Measurements from ENCODE around the gene TSPAN12. TPM values are rescaled to one million over a fixed set of nuclear protein-coding genes. Genes with fewer than 3 reads are reported as not detected.

TSPAN12 gene
- total RNA-seq, 2 donors from 2014 or later, result 6.9 to 9.9 TPM

DNA sequence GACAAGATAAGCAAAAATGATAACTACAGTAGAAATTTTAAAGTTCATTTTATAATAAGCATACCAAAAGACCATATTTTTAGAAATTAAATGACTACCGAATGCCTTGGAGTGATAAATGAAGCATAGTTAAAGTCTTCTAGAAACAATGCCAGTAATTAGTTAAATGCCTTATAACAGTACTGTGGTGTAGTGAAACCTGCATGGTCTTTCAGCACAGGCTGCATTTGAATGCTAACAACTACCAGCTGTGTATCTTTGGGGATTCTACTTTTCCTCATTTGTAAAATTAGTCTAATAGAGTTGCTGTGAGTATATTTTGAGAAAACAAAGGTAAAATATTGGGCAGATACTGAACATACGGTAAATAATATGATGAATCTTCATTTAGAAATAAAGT lies 25.1 kb downstream of the TSPAN12 start:
- TF ChIP-seq POLR2A (IDR thresholded peaks at IDR 0.05), result no peak

GRCh38 chr7:120831260-120831659 lies 26.7 kb downstream of the TSPAN12 start:
- H3K4me3 ChIP-seq, result no peak overlapping the region
- 70 to 88% methylated on average over 1 of the region's 1 CpG for WGBS, 2 donors
- no peaks in the 10 kb centered on the region for H3K27me3 ChIP-seq
- H3K9me3 ChIP-seq, result no peaks in the 10 kb centered on the region
- intact Hi-C loops (cut with DNase I), result no loop called here
- ATAC-seq (no peak), DNase-seq (no peak)
- H3K27ac ChIP-seq, result no peak overlapping the region
- H3K4me1 ChIP-seq, result peaks cover 10% of the 10 kb centered on the region
- TF ChIP-seq POLR2A (IDR thresholded peaks at IDR 0.05) (no peak), CTCF (IDR thresholded peaks at IDR 0.05) (no peak)
- no peaks in the 10 kb centered on the region for H3K36me3 ChIP-seq (replicated peaks in 1 of 2; ENCODE audit: insufficient read depth in 1 of 2, low read depth in 2 of 2)

More for the DNA sequence above, 25.1 kb downstream of the TSPAN12 start:
- ATAC-seq (no peak), DNase-seq (no peak)
- H3K9me3 ChIP-seq, result no peaks in the 10 kb centered on the region
- intact Hi-C loops (cut with DNase I), result no loop called here
- H3K27me3 ChIP-seq, result no peaks in the 10 kb centered on the region
- H3K4me3 ChIP-seq, result no peak overlapping the region
- no peak overlapping the region for H3K27ac ChIP-seq
- H3K4me1 ChIP-seq, result peaks cover 7% of the 10 kb centered on the region
- H3K36me3 ChIP-seq (replicated peaks in 1 of 2; ENCODE audit: insufficient read depth in 1 of 2, low read depth in 2 of 2), result no peaks in the 10 kb centered on the region
- 85 to 88% methylated on average over 2 of the region's 2 CpGs for WGBS, 2 donors

- H3K27ac ChIP-seq, result peak overlapping the region in 2 of 4 donors; percentile 46 to 56
- ATAC-seq, result peak; percentile 53
- no peaks in the 10 kb centered on the region for H3K27me3 ChIP-seq
- H3K36me3 ChIP-seq (replicated peaks in 1 of 2; ENCODE audit: insufficient read depth in 1 of 2, low read depth in 2 of 2), result no peaks in the 10 kb centered on the region
- intact Hi-C loops (cut with DNase I), result no loop called here
- no peak for DNase-seq
- no peak for TF ChIP-seq POLR2A (IDR thresholded peaks at IDR 0.05)
- no peak for TF ChIP-seq CTCF (IDR thresholded peaks at IDR 0.05)
- H3K4me3 ChIP-seq, result no peak overlapping the region
- 27 to 37% methylated on average over 2 of the region's 2 CpGs for WGBS, 2 donors
- peaks cover 20% of the 10 kb centered on the region for H3K4me1 ChIP-seq
- H3K9me3 ChIP-seq, result no peaks in the 10 kb centered on the region
Measured at GRCh38 chr7:120829487-120829886, 28.5 kb downstream of the TSPAN12 start.

DNA sequence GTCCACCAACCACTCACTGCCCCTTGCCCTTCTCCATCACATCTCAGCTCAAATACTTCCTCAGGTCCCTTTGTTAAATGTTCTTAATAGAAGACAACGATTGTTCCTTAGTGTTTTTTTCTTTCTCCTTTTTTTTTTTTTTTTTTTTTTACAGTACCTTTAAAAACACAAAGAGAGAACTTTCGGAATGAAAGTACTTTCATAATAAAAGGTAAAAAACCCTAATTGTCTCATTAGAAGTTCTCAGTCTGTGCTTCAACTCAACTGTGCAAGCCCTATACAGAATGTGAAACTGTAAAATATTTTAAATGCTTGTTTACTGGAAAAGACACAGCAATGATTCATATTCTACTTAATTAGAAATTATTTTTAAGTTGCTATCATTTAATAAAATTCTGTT lies 29.4 kb downstream of the TSPAN12 start:
- ATAC-seq (no peak), DNase-seq (no peak)
- TF ChIP-seq POLR2A (IDR thresholded peaks at IDR 0.05) (no peak), CTCF (IDR thresholded peaks at IDR 0.05) (no peak)
- Histone ChIP-seq H3K27me3 (no peaks in the 10 kb centered on the region), H3K4me3 (no peak overlapping the region), H3K4me1 (peaks cover 20% of the 10 kb centered on the region), H3K36me3 (replicated peaks in 1 of 2; ENCODE audit: insufficient read depth in 1 of 2, low read depth in 2 of 2) (no peaks in the 10 kb centered on the region), H3K9me3 (no peaks in the 10 kb centered on the region), H3K27ac (no peak overlapping the region)
- intact Hi-C loops (cut with DNase I), result no loop called here
- WGBS, 2 donors, result 70 to 72% methylated on average over 2 of the region's 2 CpGs

DNA sequence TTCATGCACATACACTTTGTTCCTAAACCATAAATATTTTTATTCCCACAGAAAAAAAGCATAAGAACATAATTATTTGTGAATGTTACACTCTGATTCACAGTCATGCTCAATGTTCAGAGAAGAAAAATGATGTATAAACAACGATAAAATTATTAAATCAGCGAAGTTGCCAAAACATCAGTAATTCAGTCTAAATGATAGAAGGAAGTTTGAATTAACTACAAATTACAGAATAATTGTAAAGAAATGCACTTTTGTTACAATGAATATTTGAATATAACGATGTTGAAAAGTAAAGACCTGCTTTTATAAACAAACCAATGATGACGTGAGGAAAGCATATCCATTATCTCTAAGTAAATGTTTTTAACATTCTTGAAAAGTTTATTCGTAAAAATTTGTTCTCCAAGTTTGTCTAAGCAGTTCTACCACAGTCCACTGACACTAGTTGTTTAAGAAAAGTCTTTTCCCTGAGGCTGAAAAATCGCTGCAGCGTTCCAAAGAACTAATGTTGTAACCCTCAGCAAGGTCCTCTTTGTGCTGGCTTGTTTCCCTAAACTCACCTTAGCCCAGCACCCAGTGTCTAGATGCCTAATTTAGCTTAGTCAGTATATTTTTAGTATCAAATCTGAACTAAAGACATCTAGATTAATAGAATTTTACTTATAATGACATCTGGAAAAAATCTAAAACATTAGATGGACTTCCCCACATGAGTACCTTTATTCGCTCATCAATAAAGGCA lies 30.4 kb downstream of the TSPAN12 start:
- Histone ChIP-seq H3K27ac (no peak overlapping the region), H3K27me3 (no peaks in the 10 kb centered on the region), H3K4me3 (no peak overlapping the region), H3K4me1 (peaks cover 20% of the 10 kb centered on the region), H3K36me3 (replicated peaks in 1 of 2; ENCODE audit: insufficient read depth in 1 of 2, low read depth in 2 of 2) (no peaks in the 10 kb centered on the region), H3K9me3 (no peaks in the 10 kb centered on the region)
- intact Hi-C loops (cut with DNase I), result no loop called here
- TF ChIP-seq POLR2A (IDR thresholded peaks at IDR 0.05) (no peak), CTCF (IDR thresholded peaks at IDR 0.05) (no peak)
- DNase-seq, result peak in 1 of 4 donors; percentile 9
- 41 to 45% methylated on average over 8 of the region's 8 CpGs for WGBS, 2 donors
- no peak for ATAC-seq
